ENCODE measurements around the gene EPN1.
"Not testable (repeated sequence)": the region's sequence is repeated elsewhere in the genome, so short reads cannot be mapped to it uniquely, and the experiment has no call there.

Gene EPN1

DNA sequence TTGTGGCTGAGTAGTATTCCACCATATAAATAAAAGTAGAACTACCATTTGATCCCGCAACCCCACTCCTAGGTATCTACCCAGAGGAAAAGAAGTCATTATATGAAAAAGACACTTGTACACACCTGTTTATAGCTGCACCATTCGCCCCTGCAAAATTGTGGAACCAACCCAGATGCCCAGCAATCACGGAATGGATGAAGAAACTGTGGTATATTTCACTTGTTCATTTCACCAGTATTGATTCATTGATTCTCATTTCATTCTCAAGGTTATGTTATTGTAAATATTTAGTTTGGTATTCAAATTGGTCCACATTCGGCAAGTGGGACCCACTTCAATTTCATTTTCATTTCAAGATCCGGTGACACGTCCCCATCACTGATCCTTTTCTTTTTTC is 75.7 kb downstream of the EPN1 start:
- DNase-seq (ENCODE audit: low read depth), result no peak
- TF ChIP-seq, protein P1, sequence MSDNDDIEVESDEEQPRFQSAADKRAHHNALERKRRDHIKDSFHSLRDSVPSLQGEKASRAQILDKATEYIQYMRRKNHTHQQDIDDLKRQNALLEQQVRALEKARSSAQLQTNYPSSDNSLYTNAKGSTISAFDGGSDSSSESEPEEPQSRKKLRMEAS (IDR thresholded peaks at IDR 0.05; ENCODE audit: low read depth, low read length), result no peak
- TF ChIP-seq, protein P2, sequence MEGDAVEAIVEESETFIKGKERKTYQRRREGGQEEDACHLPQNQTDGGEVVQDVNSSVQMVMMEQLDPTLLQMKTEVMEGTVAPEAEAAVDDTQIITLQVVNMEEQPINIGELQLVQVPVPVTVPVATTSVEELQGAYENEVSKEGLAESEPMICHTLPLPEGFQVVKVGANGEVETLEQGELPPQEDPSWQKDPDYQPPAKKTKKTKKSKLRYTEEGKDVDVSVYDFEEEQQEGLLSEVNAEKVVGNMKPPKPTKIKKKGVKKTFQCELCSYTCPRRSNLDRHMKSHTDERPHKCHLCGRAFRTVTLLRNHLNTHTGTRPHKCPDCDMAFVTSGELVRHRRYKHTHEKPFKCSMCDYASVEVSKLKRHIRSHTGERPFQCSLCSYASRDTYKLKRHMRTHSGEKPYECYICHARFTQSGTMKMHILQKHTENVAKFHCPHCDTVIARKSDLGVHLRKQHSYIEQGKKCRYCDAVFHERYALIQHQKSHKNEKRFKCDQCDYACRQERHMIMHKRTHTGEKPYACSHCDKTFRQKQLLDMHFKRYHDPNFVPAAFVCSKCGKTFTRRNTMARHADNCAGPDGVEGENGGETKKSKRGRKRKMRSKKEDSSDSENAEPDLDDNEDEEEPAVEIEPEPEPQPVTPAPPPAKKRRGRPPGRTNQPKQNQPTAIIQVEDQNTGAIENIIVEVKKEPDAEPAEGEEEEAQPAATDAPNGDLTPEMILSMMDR (IDR thresholded peaks at IDR 0.05; ENCODE audit: low read depth, low read length), result no peak
- TF ChIP-seq POLR2A (IDR thresholded peaks at IDR 0.05; ENCODE audit: extremely low read depth, insufficient read length) (no peak), MYC (IDR thresholded peaks at IDR 0.05; ENCODE audit: low read depth, low read length) (no peak)
- H3K4me3 ChIP-seq (ENCODE audit: low read depth, low read length), result no peak overlapping the region

DNA sequence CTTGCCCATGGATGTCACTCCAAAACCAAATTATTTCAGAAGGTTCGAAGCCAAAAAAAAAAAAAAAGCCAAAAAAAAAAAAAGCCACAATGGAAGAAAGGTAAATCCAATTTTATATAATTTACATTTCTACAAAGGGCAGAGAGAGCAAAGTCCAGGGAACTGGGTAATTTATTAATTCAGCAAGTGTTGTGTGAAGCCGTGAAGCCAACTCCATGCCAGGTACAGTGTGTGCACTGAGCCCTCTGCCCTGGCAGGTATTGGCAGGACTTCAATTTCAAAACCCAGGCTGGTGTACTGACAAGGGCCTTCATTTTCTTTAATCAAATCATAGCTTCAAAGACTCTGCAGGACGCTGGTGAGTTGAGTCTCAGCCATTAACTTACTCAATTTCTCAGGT is 78.4 kb downstream of the EPN1 start:
- TF ChIP-seq MYC (IDR thresholded peaks at IDR 0.05; ENCODE audit: low read depth, low read length), result no peak
- TF ChIP-seq, protein P2 (IDR thresholded peaks at IDR 0.05; ENCODE audit: low read depth, low read length), result no peak
- no peak for TF ChIP-seq POLR2A (IDR thresholded peaks at IDR 0.05; ENCODE audit: extremely low read depth, insufficient read length)
- TF ChIP-seq, protein P1 (IDR thresholded peaks at IDR 0.05; ENCODE audit: low read depth, low read length), result no peak
- DNase-seq (ENCODE audit: low read depth), result no peak
- no peak overlapping the region for H3K4me3 ChIP-seq (ENCODE audit: low read depth, low read length)

DNA sequence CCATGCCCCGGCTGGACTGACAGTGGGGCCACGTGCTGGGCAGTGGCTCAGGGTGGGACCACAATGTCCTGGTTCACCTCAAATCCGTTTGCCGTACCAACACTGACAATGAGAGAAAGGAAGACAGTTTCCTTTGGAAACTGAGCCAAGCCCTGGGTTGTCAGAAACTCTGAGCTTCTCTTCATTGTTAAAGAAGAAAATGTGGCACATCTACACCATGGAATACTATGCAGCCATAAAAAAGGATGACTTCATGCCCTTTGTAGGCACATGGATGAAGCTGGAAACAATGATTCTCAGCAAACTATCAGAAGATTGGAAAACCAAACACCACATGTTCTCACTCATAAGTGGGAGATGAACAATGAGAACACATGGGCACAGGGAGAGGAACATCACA is 81.8 kb downstream of the EPN1 start:
- not testable (repeated sequence) for DNase-seq (ENCODE audit: low read depth); H3K4me3 ChIP-seq (ENCODE audit: low read depth, low read length)

DNA sequence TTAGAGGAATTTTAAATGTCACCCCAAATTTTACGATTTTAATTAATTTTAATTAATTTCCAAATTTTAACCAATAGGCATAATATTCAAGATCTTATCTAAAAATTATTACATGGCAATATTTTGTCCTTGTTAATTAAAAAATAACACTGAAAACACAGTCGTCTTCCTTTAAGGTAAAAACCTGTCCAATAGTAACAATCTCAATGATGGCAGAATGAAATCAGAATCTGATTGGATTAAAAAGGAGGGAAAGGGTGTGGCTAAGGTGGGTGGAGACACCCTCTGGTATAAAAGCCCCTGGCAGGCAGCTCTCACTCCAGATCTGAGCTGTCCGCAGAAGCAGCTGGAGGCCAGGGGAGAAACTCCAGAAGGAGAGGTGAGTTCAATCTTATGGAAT is 83.8 kb downstream of the EPN1 start, which contains the start of gene RFPL4A:
TSS of gene RFPL4A (plus strand) at position 301 of the 400 bp plus-strand sequence. CDS start 2,704 bp downstream, outside the sequence.
- DNase-seq (ENCODE audit: low read depth); H3K4me3 ChIP-seq (ENCODE audit: low read depth, low read length): not testable (repeated sequence)

All from NB4 (cell line).